SK-N-SH treated with all-trans-retinoic acid at 6 μM for 48 hours (cell line): Measurements from ENCODE around the gene SUMO1.

Experiments
- ATAC-seq: fragments of 200-7000 bp; cut with Tn5 transposase; 3 replicates; pipeline ENCODE4 v1.9.1; 2020; ENCODE audit warnings: mild to moderate bottlenecking, moderate library complexity
- ARNTL ChIP-seq: fragments of 450-650 bp; formaldehyde crosslinking; IDR thresholded peaks from 2 replicates; pipeline ENCODE4 v1.5.0; 2020; ENCODE audit warnings: low read depth, mild to moderate bottlenecking, moderate library complexity, borderline replicate concordance
- BACH2 ChIP-seq: fragments of 250-450 bp; sonication (Bioruptor Pico); IDR thresholded peaks from 2 replicates; pipeline ENCODE4 v1.9.0; 2021; ENCODE audit warnings: mild to moderate bottlenecking, borderline replicate concordance
- CSDC2 ChIP-seq: fragments of 250-450 bp; sonication (Bioruptor Pico); IDR thresholded peaks from 2 replicates; pipeline ENCODE4 v1.5.0; 2020; ENCODE audit warnings: mild to moderate bottlenecking, moderate library complexity
- CSRNP3 ChIP-seq: fragments of 250-450 bp; sonication (Bioruptor Pico); IDR thresholded peaks from 2 replicates; pipeline ENCODE4 v1.5.1; 2021; ENCODE audit warnings: mild to moderate bottlenecking, moderate library complexity
- ISL1 ChIP-seq: fragments of 250-450 bp; sonication (Bioruptor Pico); IDR thresholded peaks from 2 replicates; pipeline ENCODE4 v2.1.2; 2022; ENCODE audit warnings: mild to moderate bottlenecking, moderate library complexity
- OSR1 ChIP-seq: fragments of 250-450 bp; sonication (Bioruptor Pico); IDR thresholded peaks from 2 replicates; pipeline ENCODE4 v1.8.0; 2022; ENCODE audit warnings: moderate library complexity, mild to moderate bottlenecking, inconsistent platforms
- PPARA ChIP-seq: fragments of 250-450 bp; sonication (Bioruptor Pico); IDR thresholded peaks from 2 replicates; pipeline ENCODE4 v1.5.0; 2020; ENCODE audit warnings: mild to moderate bottlenecking, borderline replicate concordance
- RARB ChIP-seq: fragments of 250-450 bp; sonication (Bioruptor Pico); IDR thresholded peaks from 2 replicates; pipeline ENCODE4 v1.8.0; 2021; ENCODE audit warnings: mild to moderate bottlenecking, moderate library complexity
- SNAI2 ChIP-seq: fragments of 250-450 bp; sonication (Bioruptor Pico); IDR thresholded peaks from 2 replicates; pipeline ENCODE4 v1.5.0; 2020; ENCODE audit warnings: mild to moderate bottlenecking, moderate library complexity
- TCF4 ChIP-seq: fragments of 250-450 bp; sonication (Bioruptor Pico); IDR thresholded peaks from 2 replicates; pipeline ENCODE4 v1.8.0; 2021; ENCODE audit warnings: mild to moderate bottlenecking, moderate library complexity, borderline replicate concordance
- TOX ChIP-seq: fragments of 250-450 bp; sonication (Bioruptor Pico); IDR thresholded peaks from 2 replicates; pipeline ENCODE4 v1.8.0; 2021; ENCODE audit warnings: mild to moderate bottlenecking, moderate library complexity, borderline replicate concordance
- ZC3H10 ChIP-seq: fragments of 250-450 bp; sonication (Bioruptor Pico); IDR thresholded peaks from 2 replicates; pipeline ENCODE4 v1.5.1; 2021; ENCODE audit warnings: mild to moderate bottlenecking, moderate library complexity
- ZFP3 ChIP-seq: fragments of 250-450 bp; sonication (Bioruptor Pico); IDR thresholded peaks from 2 replicates; pipeline ENCODE4 v1.5.0; 2020; ENCODE audit warnings: mild to moderate bottlenecking, moderate library complexity
- ZFP30 ChIP-seq: fragments of 450-650 bp; formaldehyde crosslinking; IDR thresholded peaks from 2 replicates; pipeline ENCODE4 v1.5.0; 2022; ENCODE audit warnings: mild to moderate bottlenecking, moderate library complexity
- ZNF565 ChIP-seq: fragments of 450-650 bp; formaldehyde crosslinking; conservative IDR thresholded peaks from 2 replicates; pipeline ENCODE4 v1.5.0; 2020; ENCODE audit warnings: low read depth, mild to moderate bottlenecking, moderate library complexity
- ZNF70 ChIP-seq: fragments of 450-650 bp; formaldehyde crosslinking; IDR thresholded peaks from 2 replicates; pipeline ENCODE4 v1.5.0; 2020; ENCODE audit warnings: mild to moderate bottlenecking, moderate library complexity
- ZNF8 ChIP-seq: fragments of 450-650 bp; formaldehyde crosslinking; IDR thresholded peaks from 2 replicates; pipeline ENCODE4 v1.5.0; 2020; ENCODE audit warnings: mild to moderate bottlenecking, moderate library complexity
- TF ChIP-seq, protein P1 (sequence below): fragments of 250-450 bp; sonication (Bioruptor Pico); IDR thresholded peaks from 2 replicates; pipeline ENCODE4 v1.5.1; 2020; ENCODE audit warnings: low read depth, mild to moderate bottlenecking, moderate library complexity
- TF ChIP-seq, protein P2 (sequence below): fragments of 250-450 bp; sonication (Bioruptor Pico); IDR thresholded peaks from 2 replicates; pipeline ENCODE4 v1.5.0; 2020; ENCODE audit warnings: mild to moderate bottlenecking, moderate library complexity
- TF ChIP-seq, protein P3 (sequence below): fragments of 250-450 bp; sonication (Bioruptor Pico); IDR thresholded peaks from 2 replicates; pipeline ENCODE4 v1.8.0; 2020; ENCODE audit warnings: mild to moderate bottlenecking, moderate library complexity, borderline replicate concordance

SUMO1 gene

GRCh38 chr2:202196727-202197126 lies 41.7 kb downstream of the SUMO1 start:
- ATAC-seq, result no peak
- TF ChIP-seq TOX (CRISPR knock-in tag) (no peak), SNAI2 (CRISPR knock-in tag) (no peak), CSRNP3 (CRISPR knock-in tag) (no peak), ZFP30 (CRISPR knock-in tag) (no peak), PPARA (CRISPR knock-in tag) (no peak), ZNF565 (CRISPR knock-in tag) (no peak), ZFP3 (CRISPR knock-in tag) (no peak), ZNF70 (CRISPR knock-in tag) (no peak), ISL1 (CRISPR knock-in tag) (no peak), OSR1 (CRISPR knock-in tag) (no peak), BACH2 (CRISPR knock-in tag) (no peak)
- TF ChIP-seq, protein P1, sequence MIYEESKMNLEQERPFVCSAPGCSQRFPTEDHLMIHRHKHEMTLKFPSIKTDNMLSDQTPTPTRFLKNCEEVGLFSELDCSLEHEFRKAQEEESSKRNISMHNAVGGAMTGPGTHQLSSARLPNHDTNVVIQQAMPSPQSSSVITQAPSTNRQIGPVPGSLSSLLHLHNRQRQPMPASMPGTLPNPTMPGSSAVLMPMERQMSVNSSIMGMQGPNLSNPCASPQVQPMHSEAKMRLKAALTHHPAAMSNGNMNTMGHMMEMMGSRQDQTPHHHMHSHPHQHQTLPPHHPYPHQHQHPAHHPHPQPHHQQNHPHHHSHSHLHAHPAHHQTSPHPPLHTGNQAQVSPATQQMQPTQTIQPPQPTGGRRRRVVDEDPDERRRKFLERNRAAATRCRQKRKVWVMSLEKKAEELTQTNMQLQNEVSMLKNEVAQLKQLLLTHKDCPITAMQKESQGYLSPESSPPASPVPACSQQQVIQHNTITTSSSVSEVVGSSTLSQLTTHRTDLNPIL (CRISPR knock-in tag), result no peak

DNA sequence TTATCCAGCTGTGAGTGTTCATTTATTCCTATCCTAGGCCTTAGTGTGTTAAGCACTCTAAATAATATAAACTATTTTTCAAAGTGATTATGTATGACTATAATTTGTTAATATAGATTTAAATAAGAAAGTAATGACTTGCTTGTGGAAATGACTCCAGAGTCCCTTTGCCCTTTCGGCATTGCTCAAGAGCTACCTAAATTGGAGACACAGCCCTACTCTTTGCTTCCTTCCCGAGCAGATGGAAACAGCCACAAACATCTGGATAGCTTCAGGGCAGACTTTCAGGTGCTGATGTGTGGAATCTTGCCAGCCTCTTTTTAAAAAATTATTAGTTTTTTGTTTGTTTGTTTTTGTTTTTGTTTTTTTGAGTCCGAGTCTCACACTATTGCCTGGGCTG lies 44.0 kb downstream of the SUMO1 start:
- TF ChIP-seq ISL1 (CRISPR knock-in tag), result no peak
- no peak for TF ChIP-seq BACH2 (CRISPR knock-in tag)
- TF ChIP-seq, protein P2, sequence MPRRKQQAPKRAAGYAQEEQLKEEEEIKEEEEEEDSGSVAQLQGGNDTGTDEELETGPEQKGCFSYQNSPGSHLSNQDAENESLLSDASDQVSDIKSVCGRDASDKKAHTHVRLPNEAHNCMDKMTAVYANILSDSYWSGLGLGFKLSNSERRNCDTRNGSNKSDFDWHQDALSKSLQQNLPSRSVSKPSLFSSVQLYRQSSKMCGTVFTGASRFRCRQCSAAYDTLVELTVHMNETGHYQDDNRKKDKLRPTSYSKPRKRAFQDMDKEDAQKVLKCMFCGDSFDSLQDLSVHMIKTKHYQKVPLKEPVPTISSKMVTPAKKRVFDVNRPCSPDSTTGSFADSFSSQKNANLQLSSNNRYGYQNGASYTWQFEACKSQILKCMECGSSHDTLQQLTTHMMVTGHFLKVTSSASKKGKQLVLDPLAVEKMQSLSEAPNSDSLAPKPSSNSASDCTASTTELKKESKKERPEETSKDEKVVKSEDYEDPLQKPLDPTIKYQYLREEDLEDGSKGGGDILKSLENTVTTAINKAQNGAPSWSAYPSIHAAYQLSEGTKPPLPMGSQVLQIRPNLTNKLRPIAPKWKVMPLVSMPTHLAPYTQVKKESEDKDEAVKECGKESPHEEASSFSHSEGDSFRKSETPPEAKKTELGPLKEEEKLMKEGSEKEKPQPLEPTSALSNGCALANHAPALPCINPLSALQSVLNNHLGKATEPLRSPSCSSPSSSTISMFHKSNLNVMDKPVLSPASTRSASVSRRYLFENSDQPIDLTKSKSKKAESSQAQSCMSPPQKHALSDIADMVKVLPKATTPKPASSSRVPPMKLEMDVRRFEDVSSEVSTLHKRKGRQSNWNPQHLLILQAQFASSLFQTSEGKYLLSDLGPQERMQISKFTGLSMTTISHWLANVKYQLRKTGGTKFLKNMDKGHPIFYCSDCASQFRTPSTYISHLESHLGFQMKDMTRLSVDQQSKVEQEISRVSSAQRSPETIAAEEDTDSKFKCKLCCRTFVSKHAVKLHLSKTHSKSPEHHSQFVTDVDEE (CRISPR knock-in tag), result no peak
- no peak for TF ChIP-seq ARNTL (CRISPR knock-in tag)
- no peak for TF ChIP-seq OSR1 (CRISPR knock-in tag)
- no peak for TF ChIP-seq CSDC2 (CRISPR knock-in tag)
- no peak for TF ChIP-seq ZFP3 (CRISPR knock-in tag)
- no peak for TF ChIP-seq ZNF70 (CRISPR knock-in tag)
- no peak for TF ChIP-seq TCF4 (CRISPR knock-in tag)
- TF ChIP-seq SNAI2 (CRISPR knock-in tag), result no peak

GRCh38 chr2:202193881-202194353 lies 44.5 kb downstream of the SUMO1 start:
- TF ChIP-seq PPARA (CRISPR knock-in tag), result no peak
- TF ChIP-seq, protein P2 (CRISPR knock-in tag), result no peak
- no peak for TF ChIP-seq ZNF565 (CRISPR knock-in tag)
- no peak for TF ChIP-seq RARB
- no peak for TF ChIP-seq ZC3H10 (CRISPR knock-in tag)
- TF ChIP-seq, protein P1 (CRISPR knock-in tag), result no peak
- TF ChIP-seq, protein P3, sequence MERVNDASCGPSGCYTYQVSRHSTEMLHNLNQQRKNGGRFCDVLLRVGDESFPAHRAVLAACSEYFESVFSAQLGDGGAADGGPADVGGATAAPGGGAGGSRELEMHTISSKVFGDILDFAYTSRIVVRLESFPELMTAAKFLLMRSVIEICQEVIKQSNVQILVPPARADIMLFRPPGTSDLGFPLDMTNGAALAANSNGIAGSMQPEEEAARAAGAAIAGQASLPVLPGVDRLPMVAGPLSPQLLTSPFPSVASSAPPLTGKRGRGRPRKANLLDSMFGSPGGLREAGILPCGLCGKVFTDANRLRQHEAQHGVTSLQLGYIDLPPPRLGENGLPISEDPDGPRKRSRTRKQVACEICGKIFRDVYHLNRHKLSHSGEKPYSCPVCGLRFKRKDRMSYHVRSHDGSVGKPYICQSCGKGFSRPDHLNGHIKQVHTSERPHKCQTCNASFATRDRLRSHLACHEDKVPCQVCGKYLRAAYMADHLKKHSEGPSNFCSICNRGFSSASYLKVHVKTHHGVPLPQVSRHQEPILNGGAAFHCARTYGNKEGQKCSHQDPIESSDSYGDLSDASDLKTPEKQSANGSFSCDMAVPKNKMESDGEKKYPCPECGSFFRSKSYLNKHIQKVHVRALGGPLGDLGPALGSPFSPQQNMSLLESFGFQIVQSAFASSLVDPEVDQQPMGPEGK, result no peak
- TF ChIP-seq CSDC2 (CRISPR knock-in tag), result no peak
- TF ChIP-seq ZFP30 (CRISPR knock-in tag), result no peak
- no peak for TF ChIP-seq TOX (CRISPR knock-in tag)
- no peak for TF ChIP-seq ZFP3 (CRISPR knock-in tag)
- no peak for TF ChIP-seq ISL1 (CRISPR knock-in tag)
- no peak for TF ChIP-seq ZNF8 (CRISPR knock-in tag)
- TF ChIP-seq BACH2 (CRISPR knock-in tag), result no peak
- no peak for TF ChIP-seq OSR1 (CRISPR knock-in tag)
- TF ChIP-seq ZNF70 (CRISPR knock-in tag), result no peak
- no peak for ATAC-seq

More for the DNA sequence above, 44.0 kb downstream of the SUMO1 start:
- ATAC-seq, result no peak
